KBM-7 (cell line): Measurements from ENCODE around the gene PLXNA1.

Experiments used
- DNase-seq: peaks from one replicate; pipeline ENCODE4 v3.0.0-alpha.2; 2015
- in situ Hi-C: fragments of 300-500 bp; cut with MboI; formaldehyde crosslinking; loops from 2 replicates; pipeline ENCODE4 v1.14.3; 2020; ENCODE audit warnings: low sequenced_read_pairs, low pct_unique_long_range_greater_than_20kb, mixed read lengths

Gene PLXNA1

DNA sequence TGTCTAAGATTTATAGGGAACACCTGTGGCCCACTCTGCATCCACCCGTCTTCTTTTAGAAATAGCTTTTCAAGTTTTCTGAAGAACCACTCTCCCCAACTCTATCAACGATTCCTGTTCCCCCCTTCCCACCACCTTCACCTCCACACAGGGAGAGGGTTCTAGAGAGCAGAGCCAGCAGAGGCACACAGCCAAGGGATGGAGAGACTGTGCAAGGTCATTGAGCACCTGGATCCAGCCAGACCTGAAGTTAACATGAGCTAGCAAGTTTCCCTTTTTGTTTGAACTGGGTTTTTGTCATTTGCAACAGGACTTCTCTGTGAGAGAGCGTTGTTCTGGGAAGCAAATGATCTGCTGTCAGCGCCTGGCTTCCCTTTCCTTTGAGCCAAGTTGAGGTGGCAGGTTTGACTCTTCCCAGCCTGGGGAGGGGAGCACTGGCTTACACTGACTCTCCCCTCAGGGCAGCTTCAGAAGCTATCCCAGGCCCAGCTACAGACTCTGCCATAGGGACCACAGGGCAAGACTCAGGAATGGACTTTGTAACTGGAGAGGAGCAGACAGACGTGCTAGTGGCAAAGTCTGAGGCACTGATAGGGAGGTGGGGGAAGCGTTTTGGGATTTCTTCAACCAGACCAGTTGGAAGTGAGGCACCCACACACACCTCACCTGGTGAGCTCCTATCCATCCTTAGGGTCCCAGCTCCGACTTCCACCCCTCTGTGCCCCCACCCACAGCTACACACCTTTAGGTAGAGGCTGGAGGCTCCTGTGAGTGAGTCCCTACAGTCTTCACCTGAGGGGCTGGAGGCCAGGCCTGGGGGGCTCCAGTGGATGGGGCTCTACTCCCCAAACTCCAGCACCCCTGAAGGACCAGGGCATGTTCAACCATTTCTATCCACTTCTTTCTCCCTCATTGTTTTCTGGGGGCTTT lies 19.4 kb upstream of the PLXNA1 start:
- in situ Hi-C loops = no loop called here
- DNase-seq = no peak

DNA sequence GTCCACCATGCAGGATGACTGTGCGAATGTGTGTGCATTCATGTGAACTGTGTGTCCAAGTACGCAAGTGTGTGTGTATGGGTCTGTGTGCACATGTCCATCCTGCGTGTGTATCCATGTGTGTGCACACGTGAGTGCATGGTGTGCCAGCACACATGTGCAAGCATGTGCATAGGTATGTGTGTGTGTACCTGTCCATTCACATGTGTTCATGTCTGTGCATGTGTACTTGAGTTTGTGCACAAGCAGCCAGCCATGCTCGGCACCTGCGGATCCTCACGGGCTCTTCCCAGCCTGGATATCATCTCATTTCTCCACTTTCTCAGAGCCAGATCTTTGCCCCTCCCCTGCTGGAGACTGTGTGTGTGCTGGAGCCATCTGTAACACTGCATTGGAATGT lies 18.7 kb upstream of the PLXNA1 start:
- no peak for DNase-seq
- in situ Hi-C loops = no loop called here

DNA sequence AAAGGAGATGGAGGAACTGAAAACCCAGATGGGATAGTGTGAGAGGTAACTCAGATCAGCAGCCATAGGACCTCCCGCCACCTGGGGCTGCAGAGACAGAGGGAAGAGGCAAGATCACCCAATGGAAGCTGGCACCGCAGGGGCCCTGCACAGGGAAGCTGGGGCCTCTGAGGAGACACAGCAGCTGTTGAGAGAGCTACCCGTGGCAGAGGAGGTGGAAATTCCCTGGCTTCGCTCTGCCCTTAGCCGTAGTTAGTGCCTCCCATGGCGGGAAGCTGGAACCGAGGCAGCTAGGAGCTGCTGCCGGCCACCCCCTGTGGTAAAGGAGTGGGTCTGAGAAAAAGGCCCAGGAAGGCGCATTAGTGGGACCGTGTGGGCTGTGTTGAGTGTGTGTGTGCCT lies 18.0 kb upstream of the PLXNA1 start:
- DNase-seq = no peak
- in situ Hi-C loops = no loop called here

DNA sequence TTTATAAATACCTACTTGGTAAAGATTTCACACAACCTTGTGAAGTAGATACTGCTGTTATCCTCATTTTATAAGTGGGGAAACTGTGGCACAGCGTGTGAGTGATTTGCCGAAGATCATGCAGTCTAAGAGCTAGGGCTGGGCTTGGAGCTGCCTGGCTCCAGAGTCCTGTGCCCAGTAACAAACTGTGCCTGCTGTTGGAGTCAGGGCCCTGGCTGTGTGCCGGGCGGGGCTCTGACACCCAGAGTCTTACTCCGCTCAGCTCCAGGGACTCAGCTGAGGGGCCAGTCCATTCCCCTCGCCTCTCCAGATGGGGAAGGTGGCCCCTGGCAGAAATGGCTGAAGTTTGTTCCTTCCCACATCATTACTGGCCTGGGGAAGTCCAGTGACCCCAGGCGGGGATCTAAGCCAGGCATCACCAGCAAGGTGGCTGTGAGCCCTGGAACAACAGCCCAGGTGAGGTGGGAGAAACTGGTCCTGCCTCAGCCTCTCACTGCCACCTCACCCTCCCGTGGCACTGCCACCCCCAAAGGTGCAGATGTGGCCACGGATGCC lies 17.3 kb upstream of the PLXNA1 start:
- no peak for DNase-seq
- in situ Hi-C loops = no loop called here

DNA sequence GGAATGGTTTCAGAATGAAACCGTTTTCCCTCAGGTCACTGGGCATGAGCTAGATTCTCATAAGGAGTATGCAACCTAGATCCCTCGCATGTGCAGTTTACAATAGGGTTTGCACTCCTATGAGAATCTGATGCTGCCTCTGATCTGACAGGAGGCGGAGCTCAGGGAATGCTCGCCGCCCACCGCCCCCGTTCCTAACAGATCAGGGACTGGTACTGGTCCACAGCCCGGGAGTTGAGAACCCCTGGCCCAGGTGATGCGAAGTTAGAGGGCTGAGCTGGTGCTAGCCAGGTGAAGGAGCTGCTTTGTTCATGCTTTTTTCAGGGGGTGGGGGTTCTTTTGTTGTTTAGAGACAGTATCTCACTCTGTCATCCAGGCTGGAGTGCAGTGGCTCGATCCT lies 15.5 kb upstream of the PLXNA1 start:
- in situ Hi-C loops = no loop called here
- no peak for DNase-seq

DNA sequence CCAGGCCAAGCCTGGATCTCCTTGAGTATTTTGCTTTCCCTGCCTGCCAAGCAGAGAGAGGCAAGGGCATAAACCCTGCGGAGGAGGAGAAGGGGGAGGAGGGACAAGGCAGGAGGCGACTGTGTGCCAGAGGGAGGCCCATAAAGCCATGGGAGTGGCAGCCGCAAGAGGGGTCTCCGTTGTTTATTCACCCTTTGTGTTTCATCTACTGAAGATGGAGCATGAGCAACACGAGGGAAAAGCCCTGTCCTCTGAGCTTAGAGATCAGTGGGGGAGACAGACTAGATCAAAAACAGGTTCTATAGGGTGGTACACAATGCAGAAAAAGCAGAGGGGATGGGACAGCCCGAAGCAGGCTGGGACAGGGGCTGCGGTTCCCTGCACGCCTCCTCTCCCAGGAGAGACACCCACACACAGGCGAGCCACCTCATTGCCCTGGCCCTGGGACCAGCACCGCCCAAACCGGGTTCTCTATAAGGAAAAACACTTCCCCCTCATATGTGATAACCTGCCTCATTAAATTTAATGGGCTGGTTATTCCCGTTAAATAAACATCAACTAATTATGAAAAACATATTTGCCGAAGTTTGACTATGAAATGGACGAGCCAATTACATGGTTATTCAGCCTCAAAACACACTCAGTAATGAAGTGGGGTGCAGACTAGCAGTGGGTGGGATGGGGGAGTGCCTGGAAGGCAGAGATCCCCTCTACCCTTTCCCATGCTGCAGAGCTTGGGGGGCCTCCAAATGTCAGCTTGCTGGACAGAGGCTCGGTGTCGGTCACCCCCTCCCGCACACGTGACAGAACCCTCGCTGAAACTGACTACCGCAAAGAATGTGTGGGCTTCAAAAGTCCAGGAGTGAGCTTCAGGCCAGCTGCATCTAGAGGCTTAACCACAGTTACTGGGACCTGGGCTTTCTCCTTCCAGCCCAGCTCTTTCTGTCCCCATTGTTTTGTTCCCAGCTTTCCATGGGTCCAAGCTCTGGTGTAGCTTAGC lies 14.2 kb upstream of the PLXNA1 start:
- in situ Hi-C loops = no loop called here
- DNase-seq = no peak

DNA sequence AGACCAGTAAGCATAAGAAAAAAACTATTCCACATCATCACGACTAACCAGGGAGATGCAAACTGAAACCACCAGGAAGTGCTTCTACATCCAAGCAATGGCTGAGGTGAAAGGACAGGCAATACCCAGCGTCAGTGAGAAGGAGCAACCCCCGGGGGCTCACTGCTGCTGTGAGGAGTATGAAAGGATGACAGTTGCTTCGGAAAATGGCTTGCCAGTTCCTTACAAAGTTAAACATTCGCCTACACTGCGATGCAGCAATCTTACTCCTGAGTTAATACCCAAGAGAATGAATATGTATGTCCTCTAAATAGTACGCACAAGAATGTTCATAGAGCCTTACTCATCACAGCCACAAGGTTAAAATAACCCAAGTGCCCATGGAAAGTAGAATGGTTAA lies 13.3 kb upstream of the PLXNA1 start:
- no peak for DNase-seq
- in situ Hi-C loops = no loop called here

DNA sequence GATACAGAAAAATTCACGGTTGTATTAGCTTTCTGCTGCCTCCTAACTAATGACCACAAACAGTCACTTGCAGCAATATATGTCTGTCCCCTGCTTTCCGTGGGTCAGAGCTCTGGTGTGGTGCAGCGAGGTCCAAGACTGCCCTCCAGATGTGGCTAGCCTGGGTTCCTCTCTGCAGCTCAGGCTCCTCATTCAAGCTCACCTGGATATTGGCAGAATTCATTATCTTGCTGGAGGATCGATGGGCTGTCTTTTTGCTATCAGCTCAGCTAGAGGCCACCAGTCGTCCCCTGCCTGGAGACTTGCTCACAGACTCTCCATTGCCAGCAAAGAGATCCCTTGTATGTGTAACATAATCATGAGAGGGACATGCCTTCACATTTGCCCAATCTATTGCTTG lies 12.8 kb upstream of the PLXNA1 start:
- DNase-seq = no peak
- in situ Hi-C loops = no loop called here

DNA sequence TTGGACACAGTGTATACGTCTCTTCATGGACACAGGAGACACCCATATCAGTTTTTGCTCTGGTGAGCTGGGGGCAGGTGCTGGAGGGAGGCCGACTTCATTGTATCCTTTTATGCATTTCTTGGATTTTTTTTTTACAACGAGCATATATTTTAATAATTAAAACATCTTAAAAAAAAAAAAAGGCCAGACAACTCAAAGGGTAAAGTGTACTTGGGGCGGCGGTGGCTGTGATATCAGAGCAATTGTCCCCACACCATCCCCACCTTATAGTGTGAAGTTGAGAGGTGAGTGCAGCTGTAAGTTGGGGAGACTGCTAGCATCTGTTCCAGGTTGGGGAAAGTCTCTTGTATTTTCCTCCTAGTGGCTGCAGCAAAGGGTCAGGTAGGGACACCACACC lies 12.0 kb upstream of the PLXNA1 start:
- in situ Hi-C loops = no loop called here
- DNase-seq = no peak

DNA sequence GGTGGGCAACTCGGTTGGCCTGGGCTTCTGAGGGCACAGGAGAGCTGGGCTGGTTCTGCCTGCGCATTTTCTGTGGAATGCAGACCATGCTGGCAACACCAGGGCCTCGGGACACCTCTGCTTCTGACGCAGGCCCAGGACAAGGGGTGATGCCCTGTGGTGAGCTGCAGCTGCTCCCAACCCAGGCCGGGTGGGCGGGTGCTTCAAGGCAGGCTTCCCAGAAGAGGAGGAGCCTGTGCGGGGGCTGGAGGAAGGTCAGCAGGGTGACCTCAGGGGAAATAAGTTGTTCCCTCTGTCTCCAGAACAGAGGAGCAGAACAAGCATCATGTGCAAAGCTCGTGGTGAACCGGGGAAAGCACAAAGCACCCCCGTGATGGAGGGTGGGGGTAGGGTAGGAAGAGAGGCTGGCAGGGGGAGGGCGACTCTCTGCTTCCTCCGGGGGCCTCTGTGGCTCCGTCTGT lies 11.0 kb upstream of the PLXNA1 start:
- no peak for DNase-seq
- in situ Hi-C loops = no loop called here

DNA sequence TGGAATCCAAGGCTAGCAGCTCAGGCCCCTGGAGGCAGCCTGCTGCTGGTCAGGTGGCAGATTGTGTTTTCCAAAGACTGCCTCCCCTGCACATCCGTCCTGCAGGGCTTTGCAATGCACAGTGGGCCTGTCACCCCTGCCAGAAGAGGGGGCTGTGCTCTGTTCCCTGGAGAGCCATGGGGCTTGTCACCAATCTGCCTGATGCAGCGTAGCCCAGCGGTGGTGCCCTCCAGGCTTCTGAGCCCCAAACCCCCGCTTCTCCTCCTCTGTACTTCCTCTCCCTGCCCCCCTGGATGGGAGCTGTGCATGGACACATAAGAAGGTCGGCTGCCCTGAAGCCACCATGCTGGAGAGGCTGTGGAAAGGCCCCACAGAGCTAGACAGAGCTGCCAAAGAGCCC lies 10.0 kb upstream of the PLXNA1 start:
- in situ Hi-C loops = no loop called here
- DNase-seq = no peak

DNA sequence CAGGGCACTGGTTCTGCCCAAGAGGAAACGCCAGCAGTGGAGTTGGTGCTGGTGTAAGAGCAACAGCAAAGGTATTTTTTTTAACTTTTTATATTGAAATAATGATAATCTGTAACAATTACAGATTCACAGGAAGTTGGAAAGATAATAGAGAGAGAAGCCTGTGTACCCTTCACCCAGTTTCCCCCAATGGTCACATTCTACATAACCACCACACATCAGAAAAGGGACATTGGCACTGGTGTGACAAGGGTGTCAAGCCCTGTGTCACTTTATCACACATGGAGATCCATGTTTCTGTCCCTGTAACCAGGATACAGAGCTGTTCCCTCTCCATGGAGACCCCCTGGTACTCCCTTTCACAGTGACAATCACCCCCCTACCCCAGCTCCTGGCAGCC lies 9.1 kb upstream of the PLXNA1 start:
- in situ Hi-C loops = no loop called here

DNA sequence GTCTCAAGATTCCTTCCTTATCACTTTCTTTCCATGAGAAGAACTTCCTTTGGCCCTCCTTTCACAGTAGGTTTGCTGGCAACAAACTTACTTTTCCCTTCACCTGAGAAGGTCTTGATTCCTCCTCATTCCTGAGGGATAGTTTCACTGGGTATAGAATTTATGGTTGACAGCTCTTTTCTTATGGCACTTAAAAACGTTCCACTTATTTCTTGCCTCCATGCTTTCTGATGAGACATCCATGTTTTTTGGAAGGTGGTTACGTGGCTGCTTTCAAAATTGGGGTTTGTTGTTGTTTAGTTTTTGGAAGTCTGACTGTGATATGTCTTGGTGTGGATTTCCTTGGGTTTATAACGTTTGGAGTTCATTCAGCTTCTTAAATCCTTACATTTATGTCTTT lies 8.2 kb upstream of the PLXNA1 start:
- DNase-seq = no peak
- in situ Hi-C loops = no loop called here

More for the DNA sequence above, 9.1 kb upstream of the PLXNA1 start:
- DNase-seq = no peak

DNA sequence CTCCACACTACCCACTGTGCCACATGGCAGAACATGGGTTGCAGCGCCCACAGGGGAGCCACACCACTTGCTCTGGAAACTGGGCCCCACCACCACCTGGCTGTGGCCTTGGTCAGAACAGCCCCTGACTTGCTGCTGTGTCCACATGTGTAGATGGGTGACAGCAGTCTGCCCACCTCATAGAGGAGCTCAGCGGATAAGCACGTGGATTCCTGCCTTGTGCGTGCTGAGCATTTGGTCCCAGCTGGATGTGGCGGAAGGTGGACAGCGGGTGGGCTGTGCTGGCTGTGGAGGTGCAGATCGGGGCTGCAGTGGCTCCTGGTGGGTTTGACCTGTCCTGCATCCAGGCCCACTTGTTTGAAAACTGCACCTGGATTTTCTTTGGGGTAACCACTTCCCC lies 6.0 kb upstream of the PLXNA1 start:
- in situ Hi-C loops = no loop called here
- no peak for DNase-seq

DNA sequence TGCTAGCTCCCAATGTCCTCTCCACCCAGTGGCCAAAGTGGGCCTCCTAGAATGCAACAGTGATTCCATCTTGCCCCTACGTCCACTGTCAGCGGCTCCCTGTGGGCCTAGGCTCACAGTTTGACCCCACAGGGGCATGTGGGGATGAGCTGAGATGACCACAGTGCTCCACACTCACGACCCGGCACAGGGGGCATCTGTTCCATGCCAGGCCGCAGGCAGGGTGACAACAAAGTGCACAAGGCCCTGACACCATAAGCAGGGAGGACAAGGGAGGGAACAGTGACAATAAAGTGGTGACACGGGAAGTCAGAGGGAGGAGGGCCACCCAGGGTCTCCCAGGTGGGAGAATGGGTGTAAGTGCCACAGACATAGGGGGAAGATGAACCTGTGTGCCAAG lies 5.1 kb upstream of the PLXNA1 start:
- in situ Hi-C loops = no loop called here
- no peak for DNase-seq

DNA sequence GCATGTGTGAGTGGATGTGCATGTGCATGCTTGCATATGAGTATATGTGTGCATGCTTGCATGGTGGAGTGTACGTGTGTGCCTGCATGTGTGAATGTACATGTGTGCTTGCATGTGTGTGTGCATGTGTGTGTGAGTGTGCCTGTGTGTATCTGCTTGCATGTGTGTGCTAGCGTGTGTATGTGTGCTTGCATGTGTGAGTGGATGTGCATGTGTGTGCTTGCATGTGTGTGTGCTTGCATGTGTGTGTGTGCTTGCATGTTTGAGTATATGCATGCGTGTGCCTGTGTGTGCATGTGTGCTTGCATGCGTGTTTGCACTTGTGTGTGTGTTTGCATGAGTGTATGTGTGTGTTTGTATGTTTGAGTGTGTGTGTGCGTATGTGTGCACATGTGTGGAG lies 4.6 kb upstream of the PLXNA1 start:
- in situ Hi-C loops = no loop called here
- no peak for DNase-seq

DNA sequence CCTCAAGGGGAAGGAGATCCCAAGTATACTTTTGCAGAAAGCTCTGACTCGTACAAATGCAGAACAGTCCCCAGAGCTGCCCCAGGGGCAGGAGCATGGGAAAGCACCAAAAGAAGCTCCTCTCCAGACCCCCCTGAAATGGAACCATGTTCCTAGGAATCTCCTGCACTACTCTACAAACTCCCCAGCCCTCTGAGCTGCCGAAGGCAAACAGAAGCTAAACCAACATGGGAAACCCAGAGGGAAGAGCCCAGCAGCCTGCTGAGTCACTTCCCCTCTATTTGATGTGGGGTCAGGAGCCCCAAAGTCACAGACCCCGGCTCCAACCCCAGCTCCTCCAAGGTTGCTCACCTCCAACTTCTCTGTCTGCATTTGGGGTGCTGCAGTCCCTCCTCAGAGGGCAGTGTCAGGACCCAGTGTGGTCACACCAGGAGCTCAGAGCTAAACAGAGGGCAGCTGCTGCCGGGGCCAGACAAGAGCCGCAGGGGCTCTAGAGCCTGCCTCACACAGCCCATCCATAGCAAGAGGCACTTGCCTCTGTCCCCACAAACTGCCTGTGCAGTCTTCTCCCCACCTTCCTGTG lies 3.8 kb upstream of the PLXNA1 start:
- in situ Hi-C loops = no loop called here
- DNase-seq = no peak

DNA sequence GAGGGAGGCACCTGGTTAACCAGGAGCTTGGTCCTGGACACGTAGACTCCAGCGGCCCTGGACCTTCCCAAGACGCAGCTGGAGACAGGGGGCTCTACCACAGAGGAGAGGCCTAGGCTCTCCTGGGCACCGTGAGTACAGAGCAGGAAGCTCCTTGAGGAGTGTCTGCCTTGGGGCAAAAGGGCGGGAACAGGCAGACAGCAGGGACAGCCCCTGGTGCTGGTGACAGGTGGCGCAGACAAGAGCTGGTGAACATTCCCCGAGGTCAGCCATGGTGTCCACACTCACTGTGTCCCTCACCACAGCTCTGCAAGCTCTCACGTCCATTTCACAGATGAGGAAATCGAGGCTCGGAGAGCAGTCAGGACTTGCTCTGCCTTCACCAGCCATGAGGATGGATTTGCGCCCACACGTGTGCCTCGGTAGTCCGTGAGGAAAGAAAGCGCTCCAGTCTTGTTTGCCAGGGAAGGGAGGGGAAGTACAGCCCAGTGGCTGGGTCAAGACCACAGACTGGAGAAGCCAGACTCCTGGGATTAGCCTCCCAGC lies 2.6 kb upstream of the PLXNA1 start:
- no peak for DNase-seq
- in situ Hi-C loops = no loop called here

DNA sequence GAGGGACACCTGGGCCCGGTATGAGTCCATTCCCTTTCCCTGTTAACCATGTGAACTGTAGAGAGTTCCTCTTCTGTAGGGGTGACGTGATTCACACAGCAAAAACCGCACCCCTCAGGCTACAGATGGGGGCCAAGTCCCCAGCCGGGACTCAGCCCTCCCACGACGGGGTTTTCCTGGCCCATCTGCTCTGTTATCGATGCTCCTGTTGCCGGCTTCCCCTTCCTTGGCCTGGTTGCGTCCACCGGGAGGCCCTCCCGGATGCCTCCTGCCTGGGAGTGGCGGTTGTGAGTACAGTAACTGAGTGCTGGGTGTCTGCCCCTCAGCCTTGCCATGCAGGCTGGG lies 817 bp upstream of the PLXNA1 start:
- peak; percentile 50 for DNase-seq
- in situ Hi-C loops = no loop called here
